IPS DF 19.7 (cell line): ENCODE results near the gene FRMD4B.
A peak's percentile ranks its signal among the peaks of the same experiment; 100 is the strongest.

ENCODE experiments used
- DNase-seq: peaks from one replicate; pipeline ENCODE4 v3.0.0-alpha.2; 2013; ENCODE audit warnings: low read depth, low spot score

The FRMD4B gene

GRCh38 chr3:69385723-69386555 lies at the start of gene FRMD4B:
TSS of gene FRMD4B (minus strand) at chr3:69386088. CDS start at chr3:69385989, 99 bp downstream.
- DNase-seq, result no peak

- no peak for DNase-seq
Measured at GRCh38 chr3:69433969-69434325, 48.1 kb upstream of the FRMD4B start.

GRCh38 chr3:69433121-69433968 lies 47.5 kb upstream of the FRMD4B start:
- no peak for DNase-seq

DNA sequence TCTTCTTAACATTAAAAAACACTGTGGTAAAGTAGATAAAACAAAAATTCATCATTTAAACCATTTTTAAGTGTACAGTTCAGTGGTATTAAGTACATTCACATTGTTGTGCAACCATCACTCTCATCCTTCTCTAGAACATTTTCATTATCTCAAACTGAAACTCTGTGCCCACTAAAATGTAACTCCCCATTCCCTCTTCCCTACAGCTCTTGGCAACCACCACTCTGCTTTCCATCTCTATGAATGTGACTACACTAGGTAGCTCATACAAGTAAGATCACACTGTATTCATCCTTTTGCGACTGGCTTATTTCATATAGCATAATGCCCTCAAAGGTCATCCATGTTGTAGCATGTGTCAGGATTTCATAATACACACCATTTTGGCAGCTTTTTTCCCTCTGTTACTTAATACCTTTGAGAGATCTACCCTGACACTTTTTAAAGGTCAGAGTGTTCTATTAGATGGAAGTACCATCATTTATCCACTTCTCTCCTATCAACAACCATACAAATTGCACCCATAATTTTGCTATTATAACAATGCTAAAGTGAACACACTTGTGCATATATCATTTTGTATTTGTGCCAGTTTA lies 42.9 kb upstream of the FRMD4B start:
- no peak for DNase-seq

GRCh38 chr3:69426967-69427304 lies 41.0 kb upstream of the FRMD4B start:
- DNase-seq, result no peak

DNA sequence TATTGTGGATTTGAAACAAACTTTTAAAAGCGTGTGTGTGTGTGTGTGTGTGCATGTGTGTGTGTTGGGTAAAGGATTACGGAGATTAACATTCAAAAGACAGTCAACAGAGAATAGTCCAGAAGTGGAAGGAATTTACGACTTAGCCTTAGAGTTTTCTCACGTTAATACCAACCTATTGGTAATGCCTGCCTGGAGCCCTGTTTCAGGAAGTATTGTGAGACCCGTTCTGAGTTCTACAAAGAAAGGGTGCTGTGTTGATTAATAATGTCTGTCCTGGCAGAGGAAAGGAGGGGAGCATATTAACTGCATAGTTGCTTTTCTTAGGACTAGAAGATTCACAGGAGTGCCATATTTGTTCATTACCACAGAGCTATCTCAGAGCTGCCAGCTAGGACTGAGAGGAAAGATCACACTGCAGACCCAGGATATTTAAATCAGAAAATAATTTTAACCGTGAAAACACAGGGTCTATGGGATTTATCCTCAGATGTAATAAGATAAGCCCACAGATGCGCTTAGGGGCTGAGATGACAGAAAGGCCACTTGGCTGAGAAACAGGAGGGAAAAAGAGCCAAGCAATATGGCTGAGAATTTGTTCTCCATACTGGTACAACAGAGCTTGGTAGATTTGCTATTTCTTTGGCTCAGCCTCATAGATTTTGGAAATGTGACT lies 40.5 kb upstream of the FRMD4B start:
- no peak for DNase-seq

DNA sequence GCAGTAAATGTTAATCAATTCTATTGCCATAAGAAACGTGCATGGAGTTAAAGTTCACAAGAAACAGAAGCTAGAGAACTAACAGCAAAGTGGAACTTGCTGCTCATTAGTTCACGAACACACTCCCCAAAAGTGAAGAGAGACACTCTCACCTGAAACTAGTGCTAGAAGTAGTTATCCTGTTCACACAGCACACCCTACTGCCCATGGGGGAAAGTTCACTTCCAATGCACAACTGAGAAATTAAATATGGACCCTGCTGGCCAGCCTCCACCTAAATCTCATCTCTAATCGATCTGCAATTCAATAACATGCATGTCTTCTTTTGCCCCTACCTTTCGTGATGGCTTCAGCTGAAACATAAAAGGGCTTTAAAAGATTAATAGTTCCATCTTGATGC lies 39.4 kb upstream of the FRMD4B start:
- DNase-seq, result peak; percentile 3

DNA sequence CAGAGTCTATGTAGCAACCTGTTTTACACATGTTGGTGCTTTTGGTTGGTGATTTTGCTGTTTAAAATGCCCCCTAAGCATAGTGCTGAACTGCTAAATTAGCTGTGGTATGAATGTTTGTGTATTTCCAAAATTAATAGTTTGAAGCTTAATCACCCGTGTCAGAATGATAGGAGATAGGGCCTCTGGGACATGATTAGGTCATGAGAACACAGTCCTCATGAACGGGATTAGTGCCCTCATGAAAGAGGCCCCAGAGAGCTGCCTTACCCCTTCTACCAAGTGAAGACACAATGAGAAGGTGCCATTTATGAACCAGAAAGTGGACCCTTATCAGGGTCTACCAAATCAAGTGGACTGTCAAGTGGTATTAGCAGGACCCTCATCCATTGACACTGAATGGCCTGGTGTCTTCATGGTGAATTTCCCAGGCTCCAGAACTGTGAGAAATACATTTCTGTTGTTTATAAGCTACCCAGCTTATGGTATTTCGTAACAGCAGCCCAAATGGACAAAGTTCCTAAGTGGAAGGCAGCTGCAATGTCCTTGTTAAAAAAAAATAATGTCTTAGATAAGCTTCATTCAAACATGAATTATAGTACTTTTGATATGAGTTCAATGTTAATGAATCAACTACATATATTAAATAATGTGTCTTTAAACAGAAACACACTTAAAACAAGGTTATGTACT lies 37.7 kb upstream of the FRMD4B start:
- DNase-seq, result no peak

GRCh38 chr3:69422751-69423150 lies 36.9 kb upstream of the FRMD4B start:
- no peak for DNase-seq

- DNase-seq, result no peak
Measured at GRCh38 chr3:69420781-69421520, 35.1 kb upstream of the FRMD4B start.

- DNase-seq, result no peak
Measured at GRCh38 chr3:69419276-69419675, 33.4 kb upstream of the FRMD4B start.

- no peak for DNase-seq
Measured at GRCh38 chr3:69417541-69418078, 31.7 kb upstream of the FRMD4B start.

DNA sequence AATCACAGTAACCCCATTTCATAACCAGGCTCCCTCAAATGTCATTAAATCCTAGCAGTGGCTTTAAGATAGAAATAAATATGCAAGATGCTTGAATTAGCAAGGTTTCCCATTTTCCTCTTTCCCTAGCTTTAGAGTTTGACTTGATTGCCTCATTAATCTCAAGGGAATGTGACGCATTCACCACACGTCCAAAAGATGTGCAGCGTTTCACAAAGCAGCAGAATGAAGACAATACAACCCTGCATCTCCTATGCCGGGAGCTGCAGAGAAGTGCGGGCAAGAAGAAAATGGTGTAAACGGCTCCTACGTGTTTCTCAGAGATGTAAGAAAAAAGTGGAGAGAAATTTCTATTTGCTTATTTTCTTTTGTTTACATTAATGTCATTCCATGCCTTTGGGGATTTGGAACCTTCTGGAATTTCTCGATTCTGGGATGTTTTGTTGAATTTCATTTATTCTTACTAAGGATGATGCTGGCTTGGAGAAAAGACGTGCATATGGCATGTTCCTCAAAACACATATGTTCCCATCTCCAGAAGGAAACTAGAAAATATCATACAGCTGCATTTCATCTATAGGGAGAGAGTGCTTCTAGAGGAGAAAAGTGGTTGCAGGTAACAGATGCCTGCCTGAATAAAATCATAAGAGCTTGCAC lies 27.8 kb upstream of the FRMD4B start:
- no peak for DNase-seq

GRCh38 chr3:69411346-69411745 lies 25.5 kb upstream of the FRMD4B start:
- no peak for DNase-seq

DNA sequence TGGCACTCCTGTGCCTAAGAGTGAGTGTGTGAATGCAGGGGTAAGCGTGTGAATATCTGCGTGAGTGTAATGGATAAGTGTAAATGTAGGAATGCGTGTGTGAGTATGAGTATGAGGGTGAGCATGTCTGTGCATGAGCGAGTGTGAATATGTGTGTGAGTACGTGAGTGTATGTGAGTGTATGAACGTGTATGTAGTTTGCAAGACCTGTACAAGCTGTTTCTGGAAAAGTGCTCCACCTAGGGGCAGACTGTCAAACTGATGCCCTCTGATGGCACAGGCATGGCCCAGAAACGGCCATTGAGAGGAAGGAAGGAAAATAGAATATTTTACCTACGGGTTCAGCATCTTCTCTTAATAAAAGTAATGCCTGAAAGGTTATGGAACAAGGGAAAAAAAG lies 24.4 kb upstream of the FRMD4B start:
- DNase-seq, result no peak

DNA sequence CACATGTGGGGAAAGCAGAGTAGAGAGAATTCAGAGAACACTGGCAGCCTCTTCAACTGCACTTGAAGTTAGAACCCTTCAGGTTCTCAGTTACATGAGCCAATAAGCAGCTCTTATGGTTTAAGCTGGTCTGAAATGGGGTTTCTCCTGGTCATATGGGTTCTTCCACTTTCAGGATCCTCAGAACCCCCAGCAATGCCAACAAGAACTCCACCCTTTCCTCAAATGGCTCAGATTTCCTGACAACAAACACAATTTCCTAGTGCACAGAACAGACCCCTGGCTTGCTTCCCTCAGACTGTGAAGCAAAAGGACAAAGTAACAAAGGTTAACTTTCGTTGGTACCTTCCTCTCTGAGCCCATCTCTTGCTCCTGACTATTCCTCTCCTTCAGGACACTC lies 23.9 kb upstream of the FRMD4B start:
- no peak for DNase-seq

DNA sequence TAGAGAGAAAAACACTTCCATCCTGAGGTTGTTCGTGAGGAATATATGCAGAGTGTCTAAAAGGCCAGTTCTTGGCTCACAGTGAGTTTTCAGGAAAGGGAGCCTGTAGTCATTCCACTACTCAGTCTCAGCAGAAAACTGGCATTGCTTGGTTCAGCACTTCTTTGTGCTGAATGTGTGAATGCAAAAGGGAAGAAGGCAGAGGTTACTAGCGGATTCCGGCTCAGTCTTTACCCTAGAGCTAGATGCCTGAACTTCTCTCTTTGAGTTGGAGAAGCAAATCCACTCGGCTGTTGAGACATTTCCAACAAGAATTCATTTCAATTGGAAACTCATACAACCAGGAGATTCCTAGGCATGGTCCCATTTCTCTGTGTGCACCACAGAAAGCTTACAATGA lies 23.1 kb upstream of the FRMD4B start:
- no peak for DNase-seq

GRCh38 chr3:69408542-69408941 lies 22.7 kb upstream of the FRMD4B start:
- DNase-seq, result no peak

DNA sequence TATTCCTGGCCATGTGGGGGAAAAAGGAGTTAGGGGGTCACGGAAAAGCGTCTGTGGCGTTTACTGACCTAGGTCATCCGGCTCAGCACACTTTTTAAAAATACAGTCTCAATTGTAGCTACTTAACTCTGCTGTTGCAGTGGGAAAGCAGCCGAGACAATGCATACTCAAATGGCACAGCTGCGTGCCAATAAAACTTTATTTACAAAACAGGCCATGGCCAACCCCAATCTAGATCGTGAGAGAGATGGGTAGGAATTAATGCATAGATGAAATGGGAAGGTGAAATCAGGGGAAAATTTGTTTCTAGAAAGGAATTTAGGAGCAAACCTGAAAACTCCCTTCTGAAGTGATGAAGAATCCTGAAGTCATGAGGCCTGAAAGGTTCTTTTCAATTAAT lies 22.0 kb upstream of the FRMD4B start:
- DNase-seq, result no peak

GRCh38 chr3:69406163-69406562 lies 20.3 kb upstream of the FRMD4B start:
- DNase-seq, result no peak
